Omental fat pad (tissue), 4 donors: ENCODE data around the gene SFXN3. TPM values are rescaled to one million over a fixed set of nuclear protein-coding genes. Genes with fewer than 3 reads are reported as not detected.

Source experiments
- ATAC-seq: fragments of 150-250 bp; one replicate; pipeline ENCODE4 v1.9.1; 2016; ENCODE audit warnings: mild to moderate bottlenecking, moderate library complexity; ENCODE audit not compliant: low FRiP score
- DNase-seq: peaks from one replicate; pipeline ENCODE4 v3.0.0-alpha.2; 2019; ENCODE audit warnings: low spot score
- CTCF ChIP-seq, 3 donors: fragments of 450-650 bp; IDR thresholded peaks; one replicate each; pipeline ENCODE4 v1.5.1; 2016 to 2017; ENCODE audit warnings: antibody characterized with exemption in 3 of 3, mild to moderate bottlenecking in 3 of 3, moderate library complexity in 2 of 3
- total RNA-seq, 4 donors: library from RNA; depleted of rRNA; stranded (reverse); fragments of >200 nt; gene quantifications; one replicate each; pipeline ENCODE4 v1.1.0, GENCODE V29; 2016

Gene SFXN3
- total RNA-seq, 4 donors from 2014 or later: 54.8 to 97.3 (median 71.2) TPM

GRCh38 chr10:101065481-101066145 is 34.6 kb downstream of the SFXN3 start:
- no peak for TF ChIP-seq CTCF (IDR thresholded peaks at IDR 0.05)
- ATAC-seq: no peak
- DNase-seq: no peak

GRCh38 chr10:101066146-101066895 is 35.3 kb downstream of the SFXN3 start:
- ATAC-seq (peak; percentile 55), DNase-seq (no peak)
- no peak for TF ChIP-seq CTCF (IDR thresholded peaks at IDR 0.05)

- DNase-seq (no peak), ATAC-seq (peak; percentile 22)
- TF ChIP-seq CTCF (IDR thresholded peaks at IDR 0.05): no peak
Measured at GRCh38 chr10:101066896-101067355, 35.9 kb downstream of the SFXN3 start.

GRCh38 chr10:101067356-101068083 is 36.5 kb downstream of the SFXN3 start:
- no peak for TF ChIP-seq CTCF (IDR thresholded peaks at IDR 0.05)
- DNase-seq (peak; percentile 78), ATAC-seq (peak; percentile 49)

- no peak for TF ChIP-seq CTCF (IDR thresholded peaks at IDR 0.05)
- no peak for DNase-seq
- no peak for ATAC-seq
Measured at GRCh38 chr10:101069441-101069840, 38.4 kb downstream of the SFXN3 start.

GRCh38 chr10:101070098-101070497 is 39.1 kb downstream of the SFXN3 start:
- no peak for DNase-seq
- no peak for TF ChIP-seq CTCF (IDR thresholded peaks at IDR 0.05)
- no peak for ATAC-seq
